NCI-H1105 treated with DMSO at 0.1 percent for 48 hours (cell line): ENCODE data around the gene HYAL2.
A peak's percentile ranks its signal among the peaks of the same experiment; 100 is the strongest.

Source experiments
- DNase-seq: peaks from one replicate; lab custom pipeline; 2025; lab: John Stamatoyannopoulos, UW

The HYAL2 gene

GRCh38 chr3:50322386-50323091 lies at the start of gene HYAL2:
Gene HYAL2, minus strand, starts transcription at chr3:50322745. Its CDS starts 2,256 bp downstream, at chr3:50320489.
- peak; percentile 47 for DNase-seq

- no peak for DNase-seq
These were observed 48.7 kb upstream of the HYAL2 start for GRCh38 chr3:50371133-50371685.

GRCh38 chr3:50370594-50370993 lies 48.0 kb upstream of the HYAL2 start:
- DNase-seq = no peak

- DNase-seq = no peak
These were observed 46.6 kb upstream of the HYAL2 start for GRCh38 chr3:50369012-50369670.

- no peak for DNase-seq
These were observed 43.3 kb upstream of the HYAL2 start for GRCh38 chr3:50365842-50366220.

GRCh38 chr3:50365080-50365841 lies 42.7 kb upstream of the HYAL2 start:
- DNase-seq = peak; percentile 47

- no peak for DNase-seq
These were observed 42.1 kb upstream of the HYAL2 start for GRCh38 chr3:50364573-50365079.

GRCh38 chr3:50359760-50360110 lies 37.2 kb upstream of the HYAL2 start:
- DNase-seq = no peak

- DNase-seq = peak; percentile 95
These were observed 36.6 kb upstream of the HYAL2 start, which contains the start of gene TMEM115 for GRCh38 chr3:50358911-50359759. Gene TMEM115, minus strand, starts transcription at chr3:50359521. Its CDS starts 458 bp downstream, at chr3:50359063.

GRCh38 chr3:50358355-50358910 lies 35.9 kb upstream of the HYAL2 start:
- no peak for DNase-seq

GRCh38 chr3:50357481-50357880 lies 34.9 kb upstream of the HYAL2 start:
- no peak for DNase-seq

- no peak for DNase-seq
These were observed 34.0 kb upstream of the HYAL2 start for GRCh38 chr3:50356553-50356952.

- no peak for DNase-seq
These were observed 33.4 kb upstream of the HYAL2 start for GRCh38 chr3:50355829-50356552.

GRCh38 chr3:50354850-50355249 lies 32.3 kb upstream of the HYAL2 start:
- DNase-seq = no peak

GRCh38 chr3:50354186-50354764 lies 31.7 kb upstream of the HYAL2 start:
- no peak for DNase-seq

- no peak for DNase-seq
These were observed 30.9 kb upstream of the HYAL2 start for GRCh38 chr3:50353245-50354004.

- no peak for DNase-seq
These were observed 30.2 kb upstream of the HYAL2 start for GRCh38 chr3:50352781-50353180.

GRCh38 chr3:50351323-50351697 lies 28.8 kb upstream of the HYAL2 start:
- DNase-seq = no peak
